Measurements from ENCODE around the gene WIPI1.

Gene WIPI1

DNA sequence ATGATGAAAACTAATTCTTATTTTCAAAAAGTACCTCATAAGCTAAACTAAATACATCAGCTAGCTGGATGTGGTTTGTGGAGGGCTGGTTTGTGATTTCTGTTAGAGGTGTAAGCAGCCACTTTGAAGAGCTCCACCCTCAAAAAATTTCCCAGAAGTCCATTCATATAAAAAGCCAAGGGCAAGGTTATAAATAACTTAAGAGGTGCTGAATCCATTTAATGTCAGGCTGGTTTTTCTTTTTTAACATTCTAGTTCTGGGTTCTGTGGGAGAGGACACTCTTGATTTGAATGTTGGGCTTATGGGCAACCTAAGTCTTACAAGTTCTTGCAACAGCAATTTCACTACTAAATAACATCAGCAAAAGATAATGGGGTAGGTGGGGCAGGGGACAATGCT, 3.4 kb upstream of the WIPI1 start:
- no peak for DNase-seq (ENCODE audit: extremely low read depth in 1 of 2, low read depth in 1 of 2)

DNA sequence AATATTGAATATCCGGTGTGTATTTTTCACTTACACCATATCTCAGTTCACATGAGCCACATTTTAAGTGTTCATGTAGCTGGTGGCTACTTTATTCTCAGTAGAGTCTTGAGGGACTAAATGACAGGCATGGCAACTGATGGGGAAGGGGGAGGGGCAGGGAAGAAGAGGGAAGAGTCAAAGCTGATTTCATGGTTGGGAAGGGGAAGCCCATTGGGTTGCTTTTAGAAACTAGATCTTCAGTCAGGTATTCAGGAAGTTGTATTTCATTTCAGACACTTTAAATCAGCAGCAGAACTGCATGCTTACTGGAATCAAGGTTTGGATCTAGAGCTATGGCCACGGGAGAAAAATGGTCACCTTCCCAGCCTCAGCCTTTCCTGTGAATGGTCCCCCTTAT, 2.9 kb upstream of the WIPI1 start:
- DNase-seq (ENCODE audit: extremely low read depth in 1 of 2, low read depth in 1 of 2) = no peak

DNA sequence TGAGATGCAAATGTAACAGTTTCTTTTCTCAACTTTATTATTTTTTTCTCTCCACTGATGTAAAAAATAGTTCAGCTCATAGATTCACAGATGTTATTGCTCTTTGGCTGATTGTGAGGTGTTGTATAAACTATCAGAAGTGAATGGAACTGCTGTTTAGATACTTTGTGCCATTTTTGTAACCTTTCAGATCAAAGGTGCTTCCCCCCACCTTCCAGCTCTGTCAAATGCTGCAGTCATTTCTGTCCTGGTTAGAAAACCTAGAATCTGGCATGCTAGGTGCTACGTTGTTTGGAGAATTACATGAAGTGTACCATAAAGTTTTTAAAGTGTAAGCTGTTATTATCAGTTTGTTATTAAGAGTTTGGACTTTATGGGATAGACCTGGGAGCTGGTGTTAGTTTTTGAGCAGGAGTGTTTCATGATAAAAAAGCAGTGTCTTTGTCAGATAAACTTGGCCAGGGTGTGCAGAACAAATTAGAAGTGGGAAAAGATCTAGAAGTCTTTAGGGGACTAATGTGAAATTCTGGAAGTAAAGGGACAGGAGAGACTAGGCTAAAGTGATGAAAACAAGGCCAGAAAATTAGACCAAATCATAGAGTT, 1.8 kb upstream of the WIPI1 start:
- no peak for DNase-seq (ENCODE audit: extremely low read depth in 1 of 2, low read depth in 1 of 2)

DNA sequence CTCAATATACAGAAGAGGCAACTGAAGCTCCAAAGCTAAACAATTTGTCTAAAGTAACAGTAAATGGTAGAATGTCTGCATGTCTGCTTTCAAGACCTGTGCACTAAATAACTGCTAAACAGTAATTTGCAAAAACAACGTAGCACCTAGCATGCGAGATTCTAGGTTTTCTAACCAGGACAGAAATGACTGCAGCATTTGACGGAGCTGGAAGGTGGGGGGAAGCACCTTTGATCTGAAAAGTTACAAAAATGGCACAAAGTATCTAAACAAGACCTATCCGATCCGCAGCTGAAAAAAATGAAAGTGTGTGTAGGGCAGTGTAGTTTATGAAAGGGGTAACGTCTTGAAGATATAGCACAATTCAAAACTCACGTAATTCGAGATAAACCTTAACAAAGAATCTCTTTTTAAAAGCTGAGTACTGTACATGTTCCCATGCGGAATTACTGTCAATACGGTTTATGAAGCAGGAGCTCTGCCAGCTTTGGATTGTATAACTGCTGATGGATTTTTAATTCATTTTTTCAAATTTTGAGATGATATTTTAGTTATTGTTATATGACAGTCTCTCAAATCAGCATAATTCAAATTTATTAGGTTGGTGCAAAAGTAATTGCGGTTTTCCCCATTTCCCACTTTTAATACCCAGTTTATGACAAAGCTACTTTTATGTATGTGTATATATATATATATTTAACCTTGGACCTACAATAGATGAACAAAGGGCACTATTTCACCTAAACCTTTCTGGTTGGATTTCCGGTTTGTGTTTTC, 1.2 kb upstream of the WIPI1 start:
- DNase-seq (ENCODE audit: extremely low read depth in 1 of 2, low read depth in 1 of 2) = no peak

DNA sequence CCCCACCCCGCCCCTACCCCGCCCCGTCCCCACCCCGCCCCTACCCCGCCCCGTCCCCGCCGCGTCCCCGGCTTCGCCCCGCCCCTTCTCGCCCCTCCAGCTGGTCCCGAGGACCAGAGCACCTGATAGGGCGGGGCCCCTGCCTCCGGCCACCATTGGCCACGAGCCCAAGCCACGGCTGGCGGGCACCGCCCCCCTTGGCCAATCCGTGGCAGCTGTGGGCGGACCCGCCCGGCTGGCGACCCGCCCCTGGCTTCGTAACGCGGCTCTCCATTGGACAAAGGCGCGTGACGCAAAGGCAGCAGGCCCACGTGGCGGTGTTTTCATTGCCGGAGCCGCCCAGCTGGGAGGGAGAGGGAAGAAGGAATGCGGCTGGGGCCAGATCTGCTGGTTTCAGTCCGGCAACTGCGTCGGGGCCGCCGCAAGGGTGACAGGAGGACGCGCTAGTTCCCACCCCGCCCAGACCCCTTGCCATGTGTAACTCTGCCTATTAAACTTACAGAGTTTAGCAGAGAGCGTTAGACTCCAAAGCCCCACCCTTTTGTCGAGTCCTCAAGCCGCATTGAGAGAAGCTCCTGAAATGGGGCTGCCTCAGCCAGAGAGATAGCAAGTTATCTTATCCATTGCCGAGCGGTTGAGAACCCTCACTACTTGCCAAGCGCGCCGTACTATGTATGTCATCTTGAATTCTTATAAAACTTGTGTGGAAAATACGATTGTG, 403 bp upstream of the WIPI1 start:
- peak; percentile 96 to 99 for DNase-seq (ENCODE audit: extremely low read depth in 1 of 2, low read depth in 1 of 2)

DNA sequence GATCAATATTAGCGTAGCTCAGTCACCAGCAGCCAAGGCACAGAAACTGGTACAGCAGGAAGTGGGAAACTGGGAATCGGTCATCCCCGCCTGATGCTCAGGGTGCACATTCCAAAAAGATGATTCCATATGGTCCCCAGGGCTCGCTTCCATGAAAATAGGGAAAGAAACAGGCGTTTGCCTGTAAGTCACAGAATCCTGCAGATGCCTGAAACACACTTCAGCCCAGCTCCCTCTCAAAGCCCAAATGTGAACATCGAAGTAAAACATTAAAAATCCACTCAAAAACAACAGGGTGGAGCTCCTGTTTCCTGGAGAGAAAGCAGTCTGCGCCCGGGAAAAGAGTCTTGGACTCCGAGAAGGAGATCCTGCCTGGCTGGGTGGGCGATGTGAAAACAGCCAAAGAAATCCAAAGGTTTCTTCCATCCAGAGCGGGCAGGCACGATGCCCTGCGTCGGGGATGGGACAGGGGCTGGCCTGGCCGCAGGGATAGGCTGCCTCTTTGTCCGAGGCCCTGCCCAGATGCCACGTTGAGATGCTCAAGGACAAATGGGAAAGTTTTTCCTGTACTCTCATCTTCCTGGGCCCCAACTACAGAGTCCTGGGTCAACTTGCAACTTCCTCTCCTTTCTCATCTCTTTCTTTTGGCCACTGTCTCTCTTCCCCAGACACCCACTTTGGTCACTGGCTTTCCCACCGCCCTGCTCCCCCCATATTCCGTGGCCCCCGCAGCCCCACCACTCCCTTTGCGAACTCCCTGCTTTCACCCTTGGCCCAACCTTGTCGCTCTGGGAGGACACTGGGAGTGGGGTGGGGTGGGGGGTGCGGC, 743 bp downstream of the WIPI1 start:
- DNase-seq (ENCODE audit: extremely low read depth in 1 of 2, low read depth in 1 of 2) = no peak

DNA sequence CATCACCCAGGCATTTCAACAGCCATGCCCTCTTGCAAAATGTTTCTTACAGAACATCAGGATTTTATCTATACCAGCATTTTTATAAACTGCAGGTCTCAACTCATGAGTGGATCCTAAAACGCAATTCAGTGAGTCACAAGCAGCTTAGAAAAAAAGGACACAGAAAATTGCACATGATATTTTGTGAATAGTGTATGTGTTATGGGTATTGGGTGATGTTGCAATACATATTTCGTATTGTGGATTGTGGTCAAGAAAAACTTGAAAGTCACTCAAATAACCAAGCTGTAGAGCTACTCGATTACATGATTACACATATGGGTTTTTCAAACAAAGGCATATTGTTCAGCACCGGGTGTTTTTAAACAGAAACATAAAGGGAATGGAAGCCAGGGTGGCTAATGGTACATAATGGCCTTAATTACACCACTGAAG, 1.4 kb downstream of the WIPI1 start:
- DNase-seq (ENCODE audit: extremely low read depth in 1 of 2, low read depth in 1 of 2) = no peak

DNA sequence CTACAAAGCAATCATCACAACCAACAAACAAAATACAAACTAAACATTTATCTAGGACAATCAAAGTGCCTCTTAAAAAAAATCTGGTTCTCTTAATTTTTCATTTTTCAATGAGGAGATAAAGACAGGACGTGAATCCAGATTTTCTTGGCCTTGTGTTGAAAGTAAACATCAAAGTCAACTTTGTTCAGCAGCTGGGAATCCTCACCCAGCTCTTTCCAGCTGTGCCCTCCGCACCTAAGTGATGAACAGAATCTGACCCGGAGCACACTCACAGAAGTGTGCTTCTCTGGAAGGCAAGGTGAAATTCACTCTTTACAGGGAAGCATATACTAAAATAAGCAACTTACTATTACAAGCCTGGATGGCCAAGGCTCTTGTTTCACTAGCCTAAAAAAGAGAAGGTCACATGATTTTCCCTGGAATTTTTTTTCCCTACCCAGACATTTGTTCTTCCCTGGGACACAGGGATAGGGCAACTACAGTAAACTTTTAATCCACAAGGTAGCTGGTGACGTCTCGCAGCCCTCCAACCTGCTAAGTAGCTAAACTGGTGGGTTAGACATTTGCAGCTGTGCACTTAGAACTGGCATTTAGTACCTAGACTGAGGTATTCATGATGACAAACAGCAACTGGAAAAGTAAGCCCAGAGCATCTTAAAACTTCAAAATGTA, 3.2 kb downstream of the WIPI1 start:
- DNase-seq (ENCODE audit: extremely low read depth in 1 of 2, low read depth in 1 of 2) = no peak

DNA sequence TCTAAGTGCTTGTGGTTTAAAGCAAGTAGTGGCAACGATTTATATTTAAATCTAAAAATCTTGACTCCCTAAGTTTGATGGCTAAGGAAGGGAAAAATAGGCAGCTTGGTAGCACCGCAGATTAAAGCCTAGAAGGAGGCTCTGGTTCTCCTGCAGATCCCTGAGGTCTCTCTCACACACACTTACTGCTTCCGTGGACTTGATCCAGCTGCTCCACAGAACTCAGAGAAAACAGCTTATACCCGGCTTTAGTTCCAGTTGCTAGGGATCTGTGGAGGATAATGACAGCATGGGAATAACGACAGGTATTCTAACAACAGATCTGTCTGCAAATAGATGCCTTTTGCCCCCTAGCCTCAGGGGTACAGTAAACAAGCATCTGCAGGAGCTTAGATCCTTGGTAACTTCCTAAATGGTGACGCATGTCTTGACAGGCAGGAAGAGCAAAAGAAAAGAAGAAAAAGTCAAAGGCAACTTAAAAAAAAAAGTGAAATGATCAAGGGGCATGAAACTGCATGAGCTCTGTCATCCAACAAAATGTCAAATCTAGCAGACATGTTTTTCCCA, 4.5 kb downstream of the WIPI1 start:
- DNase-seq (ENCODE audit: extremely low read depth in 1 of 2, low read depth in 1 of 2) = no peak

DNA sequence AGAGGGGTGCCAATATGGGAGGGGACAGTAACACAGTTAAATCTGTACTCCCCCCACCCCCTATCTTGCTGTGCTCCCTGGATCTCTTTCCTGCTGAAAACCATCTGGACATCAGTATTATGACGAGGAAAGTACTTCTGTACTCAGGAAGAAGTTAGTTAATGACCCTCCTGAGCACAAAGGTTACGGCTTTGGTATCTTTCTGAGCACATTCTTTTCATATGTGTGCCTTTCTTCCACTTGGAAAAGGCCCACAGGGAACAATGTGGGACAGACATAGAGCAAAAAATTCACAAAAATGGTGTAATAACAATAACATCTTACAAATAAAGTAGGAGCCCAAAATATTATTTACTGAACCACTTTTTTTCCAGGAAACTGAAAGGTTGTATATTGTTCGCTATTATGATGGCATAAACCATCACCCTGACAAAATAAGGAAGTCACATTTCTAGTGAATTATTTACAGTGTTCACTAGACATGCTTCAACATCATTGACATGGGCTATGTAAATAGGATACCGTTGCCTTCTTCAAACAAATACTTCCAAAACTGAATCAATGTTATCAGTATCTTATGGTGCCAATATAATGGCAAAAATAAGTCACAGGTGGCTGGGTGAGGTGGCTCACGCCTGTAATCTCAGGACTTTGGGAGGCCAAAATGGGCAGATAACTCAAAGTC, 5.5 kb downstream of the WIPI1 start:
- no peak for DNase-seq (ENCODE audit: extremely low read depth in 1 of 2, low read depth in 1 of 2)

DNA sequence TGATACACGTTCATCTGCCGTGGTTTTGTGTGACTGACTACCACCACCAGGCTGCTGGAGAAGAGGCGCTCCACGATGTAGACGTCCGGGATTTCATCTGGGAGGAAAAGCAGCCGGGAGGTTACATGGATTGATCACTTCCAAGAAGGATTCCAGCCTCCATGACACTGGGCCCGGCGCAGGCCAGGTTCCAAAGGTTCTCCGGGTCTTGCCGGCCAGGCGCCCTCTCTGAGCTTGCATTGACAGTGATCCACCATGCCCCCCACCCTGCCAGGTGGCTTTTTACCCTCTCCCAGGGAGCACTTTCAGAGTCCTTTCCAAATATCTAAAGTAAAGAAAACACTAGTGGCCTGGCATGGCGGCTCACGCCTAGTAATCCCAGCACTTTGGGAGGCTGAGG, 6.5 kb downstream of the WIPI1 start:
- no peak for DNase-seq (ENCODE audit: extremely low read depth in 1 of 2, low read depth in 1 of 2)

DNA sequence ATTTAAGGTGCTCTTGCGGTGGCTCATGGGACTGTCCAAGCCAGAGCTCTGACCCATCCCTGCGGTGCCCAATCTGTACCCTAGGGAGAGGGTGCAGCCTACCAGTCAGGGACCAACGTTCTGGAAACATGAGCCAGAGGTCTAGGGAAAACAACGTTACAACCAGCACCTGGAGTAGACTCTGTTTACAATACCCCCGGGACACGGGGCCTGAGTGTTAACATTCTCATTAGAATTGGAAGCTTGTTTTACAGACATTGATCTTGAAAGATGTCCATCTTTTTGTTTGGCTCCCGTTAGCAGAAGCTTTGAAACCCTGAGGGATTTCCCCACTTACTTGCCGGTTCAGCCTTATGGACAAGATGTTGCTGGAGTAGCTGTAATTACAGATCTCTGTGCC, 6.9 kb downstream of the WIPI1 start:
- no peak for DNase-seq (ENCODE audit: extremely low read depth in 1 of 2, low read depth in 1 of 2)

DNA sequence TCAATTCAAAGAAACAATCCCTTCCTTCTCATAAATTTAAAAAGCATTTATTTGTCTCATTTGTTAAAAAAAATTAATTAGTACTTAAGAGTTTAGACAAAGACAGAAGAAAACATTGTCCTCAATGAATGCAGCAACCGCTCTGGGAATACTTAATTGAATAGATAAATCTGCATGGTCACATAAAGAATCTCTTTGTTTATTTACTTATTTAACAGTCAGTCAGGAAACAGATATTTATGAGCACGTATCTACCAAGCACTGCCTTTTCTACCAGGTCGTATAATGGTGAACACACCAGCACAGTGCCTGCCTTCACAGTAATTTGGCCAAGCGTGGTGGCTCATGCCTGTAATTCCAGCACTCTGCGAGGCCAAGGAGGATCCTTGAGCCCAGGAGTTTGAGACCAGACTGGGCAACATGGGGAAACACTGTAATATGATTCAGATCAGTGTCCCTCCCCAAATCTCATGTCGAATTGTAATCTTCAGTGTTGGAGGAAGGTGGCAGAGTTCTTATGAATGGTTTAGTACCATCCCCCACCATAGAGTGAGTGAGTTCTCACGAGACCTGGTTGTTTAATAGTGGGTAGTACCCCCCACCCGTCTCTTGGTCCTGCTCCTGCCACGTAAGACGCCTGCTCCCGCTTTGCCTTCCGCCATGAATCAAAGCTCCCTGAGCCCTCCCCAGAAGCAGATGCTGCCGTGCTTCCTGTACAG, 8.1 kb downstream of the WIPI1 start:
- DNase-seq (ENCODE audit: extremely low read depth in 1 of 2, low read depth in 1 of 2) = no peak

DNA sequence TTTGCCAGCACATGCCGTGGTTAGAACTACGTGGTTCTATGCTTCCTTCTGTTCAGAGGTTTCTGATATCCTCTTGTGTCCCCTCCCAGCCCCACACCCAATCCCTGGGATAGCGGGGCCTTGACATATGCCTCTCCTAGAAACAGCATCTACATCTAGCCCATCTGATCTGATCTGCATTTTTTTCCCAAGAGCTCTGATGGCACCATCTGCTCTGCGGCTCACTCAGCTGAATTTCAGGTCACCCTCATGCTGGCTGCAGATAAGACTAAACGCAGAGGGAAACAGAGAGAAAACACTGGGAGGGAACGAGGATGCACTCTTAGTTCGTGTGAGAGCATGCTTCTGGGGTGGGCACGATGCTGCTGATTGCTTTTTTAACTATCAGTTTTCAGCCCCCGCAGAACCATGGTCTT, 10.7 kb downstream of the WIPI1 start:
- DNase-seq (ENCODE audit: extremely low read depth in 1 of 2, low read depth in 1 of 2) = no peak

DNA sequence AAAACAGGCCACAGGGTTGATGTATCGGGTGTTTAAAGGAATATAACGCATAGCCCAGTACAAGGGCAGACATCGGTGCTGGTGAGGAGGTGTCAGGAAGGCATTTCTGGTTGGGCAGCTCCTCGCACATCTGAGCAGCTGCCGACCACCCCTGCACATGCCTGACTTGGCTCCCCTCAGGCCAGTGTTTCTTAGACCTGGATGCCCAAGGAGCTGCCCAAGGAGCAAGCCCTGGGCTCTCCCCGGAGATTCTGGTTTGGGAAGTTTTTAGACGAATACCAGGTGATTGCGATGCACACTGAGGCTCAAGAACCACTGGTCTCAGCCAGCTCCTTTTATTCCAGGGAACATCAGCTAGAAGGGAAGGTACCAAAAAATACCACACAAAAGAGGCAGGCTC, 11.6 kb downstream of the WIPI1 start:
- DNase-seq (ENCODE audit: extremely low read depth in 1 of 2, low read depth in 1 of 2) = no peak

DNA sequence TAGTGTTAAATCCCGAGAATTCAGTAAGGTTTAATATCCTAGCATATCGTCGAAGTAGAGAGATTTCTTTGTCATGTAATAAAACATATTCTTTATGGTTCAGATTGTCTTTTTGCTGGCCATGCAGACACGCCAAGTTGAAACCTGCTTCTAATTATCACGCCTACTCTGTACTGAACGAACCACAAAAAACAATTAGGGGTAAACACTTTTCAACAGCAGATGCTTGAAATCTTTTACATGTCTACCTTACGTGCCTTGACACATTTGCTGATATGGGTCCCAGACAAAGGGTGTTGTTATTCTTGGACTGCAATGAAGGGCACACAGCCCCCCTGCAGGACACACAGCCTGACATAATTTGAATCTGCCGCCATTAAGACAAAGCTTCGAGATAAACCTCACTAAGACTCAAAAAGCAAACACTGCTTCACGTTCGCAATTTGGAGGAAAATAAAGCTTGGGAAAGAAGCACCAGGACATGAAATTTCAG, 13.3 kb downstream of the WIPI1 start:
- DNase-seq (ENCODE audit: extremely low read depth in 1 of 2, low read depth in 1 of 2) = no peak

DNA sequence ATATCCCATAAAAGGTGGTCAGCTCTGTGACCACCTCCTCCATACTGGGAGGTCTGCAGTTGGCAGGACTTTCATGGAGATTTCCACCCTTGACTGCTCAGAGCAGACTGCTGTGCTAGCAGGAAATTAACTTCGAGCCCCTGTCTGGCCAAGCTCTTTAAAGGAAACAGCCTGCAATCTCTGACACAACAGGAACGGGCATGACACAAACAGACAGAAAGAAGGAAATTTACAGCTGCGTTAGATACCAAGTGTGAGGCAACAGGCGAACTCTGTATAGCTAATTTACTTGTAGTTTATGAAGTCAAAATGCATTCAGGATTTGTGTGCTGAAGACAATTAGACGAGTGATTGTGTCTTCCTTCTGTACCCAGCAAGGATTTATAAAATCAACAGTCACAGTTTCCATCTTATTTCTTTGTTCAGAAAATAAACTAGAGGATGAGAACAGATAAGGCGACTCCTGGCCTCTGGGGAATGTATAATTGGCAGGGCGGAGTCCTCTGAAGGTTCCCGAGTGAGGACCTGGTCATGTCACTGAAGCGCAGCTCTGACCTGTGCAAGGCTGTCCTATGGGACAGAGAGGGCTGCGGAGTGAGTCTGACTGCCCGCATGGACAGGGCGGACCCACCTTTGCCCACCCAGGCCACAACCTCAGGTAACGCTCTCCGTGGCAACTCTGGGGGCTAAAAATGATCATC, 16.1 kb downstream of the WIPI1 start:
- no peak for DNase-seq (ENCODE audit: extremely low read depth in 1 of 2, low read depth in 1 of 2)

DNA sequence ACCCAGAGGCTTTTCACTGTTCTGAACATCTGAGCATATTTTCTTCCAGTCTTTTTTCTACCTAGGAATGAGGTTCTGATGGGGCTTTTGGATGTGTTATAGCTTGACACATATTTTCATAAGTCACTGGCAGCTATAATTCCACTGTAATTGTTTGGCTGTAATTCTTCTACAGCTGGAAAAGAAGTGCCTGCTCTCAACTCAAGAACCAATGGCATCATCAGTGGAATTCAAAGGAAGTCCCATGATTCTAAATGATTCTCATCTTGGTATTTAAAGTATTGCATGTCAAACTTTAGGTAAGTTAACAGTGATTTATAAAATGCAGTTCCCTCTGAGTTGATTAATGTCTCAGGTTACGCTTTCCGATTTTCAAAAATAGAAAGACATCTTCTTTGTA, 16.8 kb downstream of the WIPI1 start:
- DNase-seq (ENCODE audit: extremely low read depth in 1 of 2, low read depth in 1 of 2) = no peak

Measured in stimulated activated CD8-positive, alpha-beta memory T cell treated with anti-CD3 and anti-CD28 coated beads, Interleukin-7, amount 100 ng/mL, for 48 hours (primary cell).